Neural progenitor cell (in vitro differentiated cells): ENCODE measurements around the gene SFI1. TPM values are rescaled to one million over a fixed set of nuclear protein-coding genes. Genes with fewer than 3 reads are reported as not detected.

Experiments used
- DNase-seq: peaks from one replicate; pipeline ENCODE4 v3.0.0-alpha.2; 2016; ENCODE audit warnings: low spot score
- H2AFZ ChIP-seq: fragments of 200-600 bp; sonication (generic); replicated peaks from 2 replicates; pipeline ENCODE4 v1.6.1; 2016; ENCODE audit warnings: antibody characterized with exemption
- H3F3A ChIP-seq: fragments of 200-600 bp; sonication (generic); 2 replicates; pipeline ENCODE4 v1.6.1; 2016; ENCODE audit warnings: antibody characterized with exemption, low read depth
- H3K27ac ChIP-seq: fragments of 200-600 bp; sonication (generic); 2 replicates; pipeline ENCODE4 v1.5.1; 2016; ENCODE audit warnings: mild to moderate bottlenecking
- H3K27me3 ChIP-seq: fragments of 200-600 bp; sonication (generic); 2 replicates; pipeline ENCODE4 v1.6.1; 2016; ENCODE audit warnings: mild to moderate bottlenecking, moderate library complexity
- H3K36me3 ChIP-seq: fragments of 200-600 bp; sonication (generic); 2 replicates; pipeline ENCODE4 v1.5.1; 2016
- H3K4me1 ChIP-seq: fragments of 200-600 bp; sonication (generic); 2 replicates; pipeline ENCODE4 v1.6.1; 2016; ENCODE audit warnings: mixed run types
- H3K4me2 ChIP-seq: fragments of 200-600 bp; sonication (generic); 2 replicates; pipeline ENCODE4 v1.6.1; 2016
- H3K4me3 ChIP-seq: fragments of 200-600 bp; sonication (generic); 2 replicates; pipeline ENCODE4 v1.5.1; 2016
- H3K79me2 ChIP-seq: fragments of 200-600 bp; sonication (generic); 2 replicates; pipeline ENCODE4 v1.6.1; 2016; ENCODE audit warnings: low read depth
- H3K9ac ChIP-seq: fragments of 200-600 bp; sonication (generic); 2 replicates; pipeline ENCODE4 v1.6.1; 2016
- H3K9me3 ChIP-seq: fragments of 200-600 bp; sonication (generic); 2 replicates; pipeline ENCODE4 v1.5.1; 2016; ENCODE audit warnings: low read depth
- H4K20me1 ChIP-seq: fragments of 200-600 bp; sonication (generic); 2 replicates; pipeline ENCODE4 v1.6.1; 2016; ENCODE audit warnings: low read depth
- H3K27ac Mint-ChIP-seq: 3 replicates; pipeline ENCODE4 v1.8.0; 2021; ENCODE audit warnings: mixed read lengths
- H3K27me3 Mint-ChIP-seq: 2 replicates; pipeline ENCODE4 v1.8.0; 2022; ENCODE audit warnings: low read depth, mild to moderate bottlenecking, inconsistent platforms, moderate library complexity, mixed read lengths; ENCODE audit not compliant: insufficient read depth
- H3K36me3 Mint-ChIP-seq: 3 replicates; pipeline ENCODE4 v1.8.0; 2021; ENCODE audit warnings: mixed read lengths
- H3K4me1 Mint-ChIP-seq: 3 replicates; pipeline ENCODE4 v1.8.0; 2021; ENCODE audit warnings: mixed read lengths
- H3K4me3 Mint-ChIP-seq: 3 replicates; pipeline ENCODE4 v1.8.0; 2021; ENCODE audit warnings: mild to moderate bottlenecking, moderate library complexity, mixed read lengths
- H3K9me3 Mint-ChIP-seq: 3 replicates; pipeline ENCODE4 v1.8.0; 2020; ENCODE audit warnings: mixed read lengths
- EZH2 ChIP-seq: fragments of 200-600 bp; sonication (generic); IDR thresholded peaks from 2 replicates; pipeline ENCODE4 v1.6.1; 2017; ENCODE audit warnings: antibody characterized with exemption, mild to moderate bottlenecking, moderate library complexity
- EZH2phosphoT487 ChIP-seq: fragments of 200-600 bp; sonication (generic); IDR thresholded peaks from 2 replicates; pipeline ENCODE4 v1.6.1; 2017; ENCODE audit warnings: antibody characterized with exemption
- total RNA-seq: library from RNA; depleted of rRNA; stranded (reverse); fragments of >200 nt; gene quantifications from 2 replicates; pipeline ENCODE4 v1.2.3, GENCODE V29; 2015; ENCODE audit warnings: low replicate concordance
- TF ChIP-seq, protein P1 (sequence below): fragments of 200-600 bp; sonication (generic); IDR thresholded peaks from 2 replicates; pipeline ENCODE4 v1.5.1; 2017; ENCODE audit warnings: antibody characterized with exemption, mild to moderate bottlenecking

SFI1 gene
- total RNA-seq, 1 donor from 2014 or later = 25.0 TPM

- H3K4me1 Mint-ChIP-seq = peaks cover 4% of the 10 kb centered on the region
- no peaks in the 10 kb centered on the region for H3K9me3 Mint-ChIP-seq
- Histone ChIP-seq H3F3A (no peaks in the 10 kb centered on the region), H3K4me1 (no peaks in the 10 kb centered on the region), H3K4me3 (no peak overlapping the region), H3K79me2 (no peaks in the 10 kb centered on the region), H3K36me3 (no peaks in the 10 kb centered on the region), H3K9me3 (no peaks in the 10 kb centered on the region), H2AFZ (no peak overlapping the region), H3K4me2 (no peak overlapping the region), H3K27me3 (no peaks in the 10 kb centered on the region), H4K20me1 (no peaks in the 10 kb centered on the region), H3K27ac (no peak overlapping the region), H3K9ac (no peak overlapping the region)
- H3K4me3 Mint-ChIP-seq = no peak overlapping the region
- no peak for DNase-seq
- TF ChIP-seq, protein P1, sequence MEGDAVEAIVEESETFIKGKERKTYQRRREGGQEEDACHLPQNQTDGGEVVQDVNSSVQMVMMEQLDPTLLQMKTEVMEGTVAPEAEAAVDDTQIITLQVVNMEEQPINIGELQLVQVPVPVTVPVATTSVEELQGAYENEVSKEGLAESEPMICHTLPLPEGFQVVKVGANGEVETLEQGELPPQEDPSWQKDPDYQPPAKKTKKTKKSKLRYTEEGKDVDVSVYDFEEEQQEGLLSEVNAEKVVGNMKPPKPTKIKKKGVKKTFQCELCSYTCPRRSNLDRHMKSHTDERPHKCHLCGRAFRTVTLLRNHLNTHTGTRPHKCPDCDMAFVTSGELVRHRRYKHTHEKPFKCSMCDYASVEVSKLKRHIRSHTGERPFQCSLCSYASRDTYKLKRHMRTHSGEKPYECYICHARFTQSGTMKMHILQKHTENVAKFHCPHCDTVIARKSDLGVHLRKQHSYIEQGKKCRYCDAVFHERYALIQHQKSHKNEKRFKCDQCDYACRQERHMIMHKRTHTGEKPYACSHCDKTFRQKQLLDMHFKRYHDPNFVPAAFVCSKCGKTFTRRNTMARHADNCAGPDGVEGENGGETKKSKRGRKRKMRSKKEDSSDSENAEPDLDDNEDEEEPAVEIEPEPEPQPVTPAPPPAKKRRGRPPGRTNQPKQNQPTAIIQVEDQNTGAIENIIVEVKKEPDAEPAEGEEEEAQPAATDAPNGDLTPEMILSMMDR = no peak
- TF ChIP-seq EZH2 = no peak
- TF ChIP-seq EZH2phosphoT487 = no peak
- no peak overlapping the region for H3K27ac Mint-ChIP-seq
- H3K36me3 Mint-ChIP-seq = peaks cover 13% of the 10 kb centered on the region
- no peaks in the 10 kb centered on the region for H3K27me3 Mint-ChIP-seq
Observed at GRCh38 chr22:31578171-31578570, 81.8 kb downstream of the SFI1 start.

DNA sequence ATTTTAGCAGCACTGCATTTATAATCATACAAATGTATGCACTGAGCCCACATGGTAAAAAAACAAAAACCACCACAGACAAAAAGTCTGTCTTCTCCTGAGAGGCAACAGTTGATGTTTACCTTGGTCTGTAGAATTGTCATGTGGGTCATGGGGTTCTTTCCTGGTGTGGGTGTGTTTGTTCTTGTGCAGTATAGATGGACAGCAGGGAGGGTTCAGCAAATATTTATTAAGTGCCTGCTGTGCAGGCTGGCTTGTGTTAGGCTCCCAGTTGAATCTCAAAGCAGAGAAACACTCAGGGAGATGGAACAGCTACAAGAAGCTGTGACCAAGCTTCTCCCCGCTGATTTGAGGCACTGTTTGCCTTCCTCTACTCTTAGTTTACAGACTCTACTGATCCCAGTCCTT, 83.5 kb downstream of the SFI1 start:
- Histone ChIP-seq H3K4me2 (no peak overlapping the region), H3K27ac (no peak overlapping the region), H3K9me3 (no peaks in the 10 kb centered on the region), H3K4me3 (no peak overlapping the region), H3F3A (no peaks in the 10 kb centered on the region), H4K20me1 (no peaks in the 10 kb centered on the region), H3K4me1 (no peaks in the 10 kb centered on the region), H3K9ac (no peak overlapping the region), H2AFZ (no peak overlapping the region), H3K79me2 (no peaks in the 10 kb centered on the region), H3K36me3 (no peaks in the 10 kb centered on the region), H3K27me3 (no peaks in the 10 kb centered on the region)
- Mint-ChIP-seq H3K36me3 (peaks cover 13% of the 10 kb centered on the region), H3K4me3 (no peak overlapping the region), H3K9me3 (no peaks in the 10 kb centered on the region), H3K27ac (no peak overlapping the region), H3K27me3 (no peaks in the 10 kb centered on the region), H3K4me1 (peaks cover 4% of the 10 kb centered on the region)
- no peak for DNase-seq
- TF ChIP-seq EZH2 = no peak

DNA sequence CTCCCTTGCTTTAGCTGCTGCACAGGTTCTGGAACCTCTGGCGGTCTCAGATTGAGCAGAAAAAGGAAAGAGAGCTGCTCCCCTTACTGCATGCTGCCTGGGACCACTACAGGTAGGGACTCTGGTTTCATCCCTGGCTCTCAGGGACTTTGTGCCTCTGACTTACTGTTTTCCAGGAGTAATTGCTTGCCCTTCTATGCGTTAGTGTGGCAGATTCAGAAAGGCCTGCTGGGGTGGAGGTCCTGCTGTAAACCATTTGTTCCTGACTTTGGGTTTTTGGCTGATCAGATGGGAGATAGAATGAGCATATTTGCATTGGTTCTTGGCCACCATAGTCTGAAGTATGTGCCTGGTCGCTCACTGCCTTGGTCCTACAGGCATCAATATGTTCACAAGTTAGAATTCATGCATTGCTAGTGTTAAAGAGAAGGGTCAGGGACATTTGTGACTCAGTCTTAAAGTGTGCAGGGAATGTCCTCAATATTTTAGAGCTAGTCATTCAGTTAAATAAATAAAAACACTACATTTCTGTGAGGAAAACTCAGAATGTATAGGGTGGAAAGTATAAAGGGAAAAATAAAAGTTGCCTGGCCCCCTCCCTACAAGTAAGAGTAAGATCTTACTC, 87.6 kb downstream of the SFI1 start:
- H3K4me3 ChIP-seq = no peak overlapping the region
- H3K36me3 ChIP-seq = no peaks in the 10 kb centered on the region
- Mint-ChIP-seq H3K9me3 (no peaks in the 10 kb centered on the region), H3K27me3 (no peaks in the 10 kb centered on the region), H3K36me3 (peaks cover 26% of the 10 kb centered on the region), H3K27ac (no peak overlapping the region), H3K4me1 (peaks cover 4% of the 10 kb centered on the region), H3K4me3 (no peak overlapping the region)
- no peak overlapping the region for H3K4me2 ChIP-seq
- H4K20me1 ChIP-seq = no peaks in the 10 kb centered on the region
- H3K9ac ChIP-seq = no peak overlapping the region
- DNase-seq = no peak
- H3K27ac ChIP-seq = no peak overlapping the region
- no peaks in the 10 kb centered on the region for H3K9me3 ChIP-seq
- TF ChIP-seq EZH2 = no peak
- TF ChIP-seq EZH2phosphoT487 = no peak
- TF ChIP-seq, protein P1 = no peak
- no peak overlapping the region for H2AFZ ChIP-seq
- H3F3A ChIP-seq = no peaks in the 10 kb centered on the region
- no peaks in the 10 kb centered on the region for H3K27me3 ChIP-seq
- no peaks in the 10 kb centered on the region for H3K79me2 ChIP-seq
- H3K4me1 ChIP-seq = no peaks in the 10 kb centered on the region

- Mint-ChIP-seq H3K4me3 (no peak overlapping the region), H3K4me1 (peaks cover 3% of the 10 kb centered on the region), H3K9me3 (no peaks in the 10 kb centered on the region), H3K27ac (no peak overlapping the region), H3K27me3 (no peaks in the 10 kb centered on the region), H3K36me3 (peaks cover 33% of the 10 kb centered on the region)
- TF ChIP-seq EZH2phosphoT487 = no peak
- TF ChIP-seq, protein P1 = no peak
- TF ChIP-seq EZH2 = no peak
- no peak overlapping the region for H2AFZ ChIP-seq
- H3K79me2 ChIP-seq = no peaks in the 10 kb centered on the region
- H3K4me2 ChIP-seq = no peak overlapping the region
- H3K27me3 ChIP-seq = no peaks in the 10 kb centered on the region
- no peak overlapping the region for H3K27ac ChIP-seq
- no peak overlapping the region for H3K9ac ChIP-seq
- no peaks in the 10 kb centered on the region for H3F3A ChIP-seq
- H4K20me1 ChIP-seq = no peaks in the 10 kb centered on the region
- DNase-seq = no peak
- no peak overlapping the region for H3K4me3 ChIP-seq
- no peaks in the 10 kb centered on the region for H3K36me3 ChIP-seq
- H3K9me3 ChIP-seq = no peaks in the 10 kb centered on the region
- no peaks in the 10 kb centered on the region for H3K4me1 ChIP-seq
Observed at GRCh38 chr22:31584804-31585160, 88.4 kb downstream of the SFI1 start.
